CD8-positive, alpha-beta memory T cell (primary cell): ENCODE data around the gene SMIM28. TPM values are rescaled to one million over a fixed set of nuclear protein-coding genes. Genes with fewer than 3 reads are reported as not detected.
A peak's percentile ranks its signal among the peaks of the same experiment; 100 is the strongest.
"Not testable (repeated sequence)": the region's sequence is repeated elsewhere in the genome, so short reads cannot be mapped to it uniquely, and the experiment has no call there.

Experiments used
- CTCF ChIA-PET: fragments of 350-600 bp; sonication (Branson Sonifier 250); formaldehyde crosslinking; loops from one replicate; lab custom pipeline; 2021; ENCODE audit warnings: antibody characterized with exemption; lab: Charles Lee
- POLR2A ChIA-PET: fragments of 350-600 bp; sonication (Branson Sonifier 250); formaldehyde crosslinking; loops from one replicate; lab custom pipeline; 2021; ENCODE audit warnings: antibody characterized with exemption; lab: Charles Lee
- DNase-seq, 5 donors: peaks; one replicate each; pipeline versions ENCODE4 v3.0.0 to v3.0.0-alpha.2; 2020 to 2022; ENCODE audit warnings: mixed read lengths in 1 of 5
- H3K27ac ChIP-seq: one replicate; pipeline ENCODE4 v1.7.0; 2013; ENCODE audit warnings: low read depth, mild to moderate bottlenecking, low read length, moderate library complexity
- H3K27me3 ChIP-seq: 2 replicates; pipeline ENCODE4 v1.7.0; 2013; ENCODE audit warnings: low read length, mild to moderate bottlenecking; ENCODE audit not compliant: insufficient read depth, poor library complexity, severe bottlenecking
- H3K36me3 ChIP-seq: 2 replicates; pipeline ENCODE4 v1.7.0; 2013; ENCODE audit warnings: mild to moderate bottlenecking, low read length, moderate library complexity; ENCODE audit not compliant: insufficient read depth
- H3K4me1 ChIP-seq: 2 replicates; pipeline ENCODE4 v1.7.0; 2013; ENCODE audit warnings: mild to moderate bottlenecking, low read length, moderate library complexity; ENCODE audit not compliant: insufficient read depth
- H3K4me3 ChIP-seq: 2 replicates; pipeline ENCODE4 v1.7.0; 2013; ENCODE audit warnings: mild to moderate bottlenecking, low read length
- H3K9me3 ChIP-seq: 2 replicates; pipeline ENCODE4 v1.7.0; 2013; ENCODE audit warnings: mild to moderate bottlenecking, low read length
- H3K27ac Mint-ChIP-seq, 8 donors: one replicate each; pipeline ENCODE4 v1.8.0; 2020 to 2021; ENCODE audit warnings: mixed read lengths in 8 of 8, mild to moderate bottlenecking in 6 of 8, inconsistent platforms in 3 of 8, moderate library complexity in 3 of 8
- H3K27me3 Mint-ChIP-seq, 2 donors: one replicate each; pipeline ENCODE4 v1.8.0; 2020 to 2021; ENCODE audit warnings: mixed read lengths in 2 of 2, mild to moderate bottlenecking in 1 of 2, moderate library complexity in 1 of 2
- H3K36me3 Mint-ChIP-seq, 3 donors: one replicate each; pipeline ENCODE4 v1.8.0; 2020 to 2021; ENCODE audit warnings: mixed read lengths in 3 of 3, inconsistent platforms in 1 of 3, mild to moderate bottlenecking in 1 of 3
- H3K4me1 Mint-ChIP-seq, 3 donors: one replicate each; pipeline ENCODE4 v1.8.0; 2020 to 2021; ENCODE audit warnings: mixed read lengths in 3 of 3, inconsistent platforms in 1 of 3, mild to moderate bottlenecking in 1 of 3
- H3K4me3 Mint-ChIP-seq, 7 donors: one replicate each; pipeline ENCODE4 v1.8.0; 2020 to 2021; ENCODE audit warnings: mixed read lengths in 7 of 7, mild to moderate bottlenecking in 6 of 7, moderate library complexity in 4 of 7, inconsistent platforms in 2 of 7
- H3K9me3 Mint-ChIP-seq, 5 donors: one replicate each; pipeline ENCODE4 v1.8.0; 2020 to 2022; ENCODE audit warnings: mixed read lengths in 5 of 5, mild to moderate bottlenecking in 3 of 5, moderate library complexity in 2 of 5, inconsistent platforms in 1 of 5
- polyA plus RNA-seq: library from polyadenylated mRNA; unstranded; fragments of 300-500 nt; fragmentation: Illumina TruSeq; gene quantifications from one replicate; pipeline ENCODE4 v1.2.3, GENCODE V29; 2021
- total RNA-seq, 2 experiments: library from RNA; stranded (reverse); gene quantifications; one replicate each; pipeline ENCODE4 v1.2.3, GENCODE V29; 2021

The SMIM28 gene
- total and polyA plus RNA-seq, 3 experiments from 2014 or later: not detected

GRCh38 chr6:138422861-138423260, 45.2 kb downstream of the SMIM28 start:
- Histone ChIP-seq H3K36me3 (no peaks in the 10 kb centered on the region), H3K9me3 (no peaks in the 10 kb centered on the region), H3K4me3 (no peak overlapping the region), H3K4me1 (no peaks in the 10 kb centered on the region), H3K27me3 (no peaks in the 10 kb centered on the region), H3K27ac (no peak overlapping the region)
- DNase-seq: no peak
- Mint-ChIP-seq H3K9me3 (no peaks in the 10 kb centered on the region), H3K4me1 (peaks cover 4 to 6% (median 5%) of the 10 kb centered on the region in 3 donors), H3K27ac (peak overlapping the region in 1 of 8 donors; percentile 11), H3K27me3 (peaks cover 4 to 5% of the 10 kb centered on the region in 2 donors), H3K4me3 (no peak overlapping the region), H3K36me3 (peaks cover 9 to 17% (median 14%) of the 10 kb centered on the region in 3 donors)
- ChIA-PET CTCF (interaction anchor here (1.2 kb wide), 1 partner anchor 95 kb away, joined by 4 read pairs; no protein-coding TSS in a partner anchor), POLR2A (no interaction called here)

- Mint-ChIP-seq H3K9me3 (no peaks in the 10 kb centered on the region), H3K36me3 (peaks cover 0 to 5% (median 1%) of the 10 kb centered on the region in 3 donors), H3K27ac (no peak overlapping the region), H3K27me3 (peaks cover 5 to 7% of the 10 kb centered on the region in 2 donors), H3K4me1 (peaks cover 4 to 7% (median 6%) of the 10 kb centered on the region in 3 donors), H3K4me3 (peak overlapping the region in 1 of 7 donors; percentile 61)
- CTCF ChIA-PET: interaction anchor here (1.5 to 7.4 kb wide), 4 partner anchors 11 to 93 kb away, joined by 4 to 87 read pairs (median 28); partner anchors contain the start of gene HEBP2
- Histone ChIP-seq H3K4me3 (no peak overlapping the region), H3K27ac (no peak overlapping the region), H3K27me3 (no peaks in the 10 kb centered on the region), H3K9me3 (no peaks in the 10 kb centered on the region), H3K4me1 (no peaks in the 10 kb centered on the region), H3K36me3 (no peaks in the 10 kb centered on the region)
- DNase-seq: no peak
- POLR2A ChIA-PET: no interaction called here
These were observed 46.5 kb downstream of the SMIM28 start for GRCh38 chr6:138424004-138424904.

- H3K4me3 Mint-ChIP-seq, DNase-seq, H3K4me1 ChIP-seq, H3K27me3 ChIP-seq, POLR2A ChIA-PET, H3K4me1 Mint-ChIP-seq, H3K36me3 ChIP-seq, H3K27ac ChIP-seq, H3K9me3 ChIP-seq, H3K9me3 Mint-ChIP-seq, H3K36me3 Mint-ChIP-seq, H3K4me3 ChIP-seq: not testable (repeated sequence)
- Mint-ChIP-seq H3K27ac (peak overlapping the region in 1 of 8 donors; percentile 55), H3K27me3 (peaks cover 5 to 15% of the 10 kb centered on the region in 2 donors)
- CTCF ChIA-PET: interaction anchor here (0.9 to 7.4 kb wide), 5 partner anchors 10 to 308 kb away, joined by 4 to 87 read pairs (median 9); partner anchors contain the start of gene HEBP2
These were observed 47.6 kb downstream of the SMIM28 start for GRCh38 chr6:138425256-138425655.

GRCh38 chr6:138426500-138427123, 48.9 kb downstream of the SMIM28 start:
- Histone ChIP-seq H3K27ac (no peak overlapping the region), H3K27me3 (no peaks in the 10 kb centered on the region), H3K4me3 (no peak overlapping the region), H3K4me1 (no peaks in the 10 kb centered on the region), H3K36me3 (no peaks in the 10 kb centered on the region), H3K9me3 (no peaks in the 10 kb centered on the region)
- no peaks in the 10 kb centered on the region for H3K36me3 Mint-ChIP-seq
- no peak overlapping the region for H3K27ac Mint-ChIP-seq
- peaks cover 4 to 9% (median 6%) of the 10 kb centered on the region in 3 donors for H3K4me1 Mint-ChIP-seq
- POLR2A ChIA-PET: no interaction called here
- H3K27me3 Mint-ChIP-seq: peaks cover 5 to 26% of the 10 kb centered on the region in 2 donors
- H3K4me3 Mint-ChIP-seq: no peak overlapping the region
- CTCF ChIA-PET: interaction anchor here (1.3 to 7.4 kb wide), 6 partner anchors 9 to 310 kb away, joined by 3 to 87 read pairs (median 13); no protein-coding TSS in a partner anchor
- no peaks in the 10 kb centered on the region for H3K9me3 Mint-ChIP-seq
- no peak for DNase-seq

- no peak overlapping the region for H3K27ac ChIP-seq
- Mint-ChIP-seq H3K4me3 (no peak overlapping the region), H3K27ac (no peak overlapping the region), H3K27me3 (peaks cover 7 to 27% of the 10 kb centered on the region in 2 donors), H3K36me3 (no peaks in the 10 kb centered on the region), H3K4me1 (peaks cover 4 to 9% (median 6%) of the 10 kb centered on the region in 3 donors), H3K9me3 (no peaks in the 10 kb centered on the region)
- no peak for DNase-seq
- H3K27me3 ChIP-seq: no peaks in the 10 kb centered on the region
- H3K4me1 ChIP-seq: no peaks in the 10 kb centered on the region
- no peaks in the 10 kb centered on the region for H3K36me3 ChIP-seq
- H3K4me3 ChIP-seq: no peak overlapping the region
- no peaks in the 10 kb centered on the region for H3K9me3 ChIP-seq
- ChIA-PET CTCF (interaction anchor here (0.7 to 7.4 kb wide), 6 partner anchors 9 to 93 kb away, joined by 3 to 87 read pairs (median 10); no protein-coding TSS in a partner anchor), POLR2A (no interaction called here)
These were observed 50.0 kb downstream of the SMIM28 start for GRCh38 chr6:138427701-138428100.

- Histone ChIP-seq H3K9me3 (no peaks in the 10 kb centered on the region), H3K27me3 (no peaks in the 10 kb centered on the region), H3K27ac (no peak overlapping the region), H3K36me3 (no peaks in the 10 kb centered on the region), H3K4me1 (no peaks in the 10 kb centered on the region), H3K4me3 (no peak overlapping the region)
- peak in 2 of 5 donors; percentile 24 to 50 for DNase-seq
- Mint-ChIP-seq H3K27me3 (peaks cover 7 to 27% of the 10 kb centered on the region in 2 donors), H3K4me1 (peaks cover 0 to 4% (median 0%) of the 10 kb centered on the region in 3 donors), H3K4me3 (no peak overlapping the region), H3K9me3 (no peaks in the 10 kb centered on the region), H3K27ac (no peak overlapping the region), H3K36me3 (no peaks in the 10 kb centered on the region)
- ChIA-PET POLR2A (no interaction called here), CTCF (interaction anchor here (1.4 to 7.4 kb wide), 7 partner anchors 23 to 321 kb away, joined by 3 to 87 read pairs (median 10); partner anchors contain the start of gene HEBP2)
These were observed 51.4 kb downstream of the SMIM28 start for GRCh38 chr6:138428944-138429598.

GRCh38 chr6:138429761-138430160, 52.1 kb downstream of the SMIM28 start:
- Histone ChIP-seq H3K9me3 (no peaks in the 10 kb centered on the region), H3K27me3 (no peaks in the 10 kb centered on the region), H3K27ac (no peak overlapping the region), H3K36me3 (no peaks in the 10 kb centered on the region), H3K4me3 (no peak overlapping the region), H3K4me1 (no peaks in the 10 kb centered on the region)
- ChIA-PET POLR2A (no interaction called here), CTCF (interaction anchor here (0.7 to 7.4 kb wide), 8 partner anchors 24 to 322 kb away, joined by 3 to 87 read pairs (median 7); partner anchors contain the start of gene HEBP2)
- Mint-ChIP-seq H3K4me3 (no peak overlapping the region), H3K36me3 (no peaks in the 10 kb centered on the region), H3K27ac (no peak overlapping the region), H3K4me1 (peaks cover 0 to 4% (median 0%) of the 10 kb centered on the region in 3 donors), H3K9me3 (no peaks in the 10 kb centered on the region), H3K27me3 (peaks cover 7 to 27% of the 10 kb centered on the region in 2 donors)
- no peak for DNase-seq
